ENCODE measurements around the gene MYRF. TPM values are rescaled to one million over a fixed set of nuclear protein-coding genes. Genes with fewer than 3 reads are reported as not detected.

Gene MYRF
- total RNA-seq, 2 experiments from 2014 or later: 0.19 to 1.1 TPM

DNA sequence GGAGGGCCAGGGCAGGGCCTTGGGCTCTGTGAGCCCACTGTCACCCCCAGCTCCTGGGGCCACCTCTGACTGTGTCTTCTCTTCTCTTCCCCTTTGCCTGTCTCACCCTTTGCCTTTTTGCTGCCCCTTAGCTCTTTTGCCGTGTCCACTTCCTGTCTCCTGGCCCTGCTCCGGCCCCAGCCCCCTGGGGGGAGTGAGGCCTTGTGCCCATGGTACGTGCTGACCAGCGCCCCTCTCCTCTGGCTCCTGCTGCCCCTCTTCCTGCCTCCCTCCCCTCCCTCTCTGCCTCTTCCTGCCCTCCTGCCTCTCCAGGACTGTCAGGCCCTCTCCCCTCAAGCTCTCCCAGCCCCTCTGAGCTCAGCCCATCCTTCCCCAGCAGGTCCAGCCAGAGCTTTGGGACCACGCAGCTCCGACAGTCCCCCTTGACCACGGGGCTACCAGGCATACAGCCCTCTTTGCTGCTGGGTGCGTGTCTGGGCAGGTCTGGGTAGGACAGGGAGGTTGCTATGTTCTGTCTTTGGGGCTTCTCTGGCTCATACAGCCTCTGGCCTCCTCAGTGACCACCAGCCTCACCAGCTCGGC, 28.2 kb downstream of the MYRF start:
- no peaks in the 10 kb centered on the region for H4K20me1 ChIP-seq (ENCODE audit: insufficient read depth, low read length)
- no TSS peak for BruUV-seq (replicated peaks)
- no peaks in the 10 kb centered on the region for H3K9me3 ChIP-seq (ENCODE audit: low read length)
- no peak overlapping the region for H2AFZ ChIP-seq (ENCODE audit: low read length)
- H3K9me2 ChIP-seq (ENCODE audit: insufficient read depth, low read length): no peaks in the 10 kb centered on the region
- H3K4me3 ChIP-seq (ENCODE audit: low read depth, low read length, poor library complexity, severe bottlenecking): no peak overlapping the region
- DNase-seq (ENCODE audit: low spot score): no peak
- TF ChIP-seq, protein P1, sequence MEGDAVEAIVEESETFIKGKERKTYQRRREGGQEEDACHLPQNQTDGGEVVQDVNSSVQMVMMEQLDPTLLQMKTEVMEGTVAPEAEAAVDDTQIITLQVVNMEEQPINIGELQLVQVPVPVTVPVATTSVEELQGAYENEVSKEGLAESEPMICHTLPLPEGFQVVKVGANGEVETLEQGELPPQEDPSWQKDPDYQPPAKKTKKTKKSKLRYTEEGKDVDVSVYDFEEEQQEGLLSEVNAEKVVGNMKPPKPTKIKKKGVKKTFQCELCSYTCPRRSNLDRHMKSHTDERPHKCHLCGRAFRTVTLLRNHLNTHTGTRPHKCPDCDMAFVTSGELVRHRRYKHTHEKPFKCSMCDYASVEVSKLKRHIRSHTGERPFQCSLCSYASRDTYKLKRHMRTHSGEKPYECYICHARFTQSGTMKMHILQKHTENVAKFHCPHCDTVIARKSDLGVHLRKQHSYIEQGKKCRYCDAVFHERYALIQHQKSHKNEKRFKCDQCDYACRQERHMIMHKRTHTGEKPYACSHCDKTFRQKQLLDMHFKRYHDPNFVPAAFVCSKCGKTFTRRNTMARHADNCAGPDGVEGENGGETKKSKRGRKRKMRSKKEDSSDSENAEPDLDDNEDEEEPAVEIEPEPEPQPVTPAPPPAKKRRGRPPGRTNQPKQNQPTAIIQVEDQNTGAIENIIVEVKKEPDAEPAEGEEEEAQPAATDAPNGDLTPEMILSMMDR (conservative IDR thresholded peaks at IDR 0.05; ENCODE audit: low read length): no peak
- TF ChIP-seq EZH2phosphoT487 (IDR thresholded peaks at IDR 0.05; ENCODE audit: borderline replicate concordance, low read depth, low read length): no peak
- H3K79me2 ChIP-seq (ENCODE audit: insufficient read depth, low read depth, low read length): no peaks in the 10 kb centered on the region
- H3K27ac ChIP-seq (ENCODE audit: low read depth, low read length, poor library complexity, severe bottlenecking): no peak overlapping the region
- no peak overlapping the region for H3K4me2 ChIP-seq (ENCODE audit: low read length)
- no peaks in the 10 kb centered on the region for H3K4me1 ChIP-seq (ENCODE audit: insufficient read depth, low read length, poor library complexity, severe bottlenecking)
- intact Hi-C loops (cut with micrococcal nuclease; ENCODE audit: unreplicated experiment): no loop called here
- CTCF ChIA-PET (ENCODE audit: unreplicated experiment): interaction anchor here (0.6 kb wide), 1 partner anchor 47 kb away, joined by 3 read pairs; no protein-coding TSS in a partner anchor
- H3K36me3 ChIP-seq (ENCODE audit: insufficient read depth, low read length): peaks cover 7% of the 10 kb centered on the region
- POLR2A ChIA-PET: no interaction called here

DNA sequence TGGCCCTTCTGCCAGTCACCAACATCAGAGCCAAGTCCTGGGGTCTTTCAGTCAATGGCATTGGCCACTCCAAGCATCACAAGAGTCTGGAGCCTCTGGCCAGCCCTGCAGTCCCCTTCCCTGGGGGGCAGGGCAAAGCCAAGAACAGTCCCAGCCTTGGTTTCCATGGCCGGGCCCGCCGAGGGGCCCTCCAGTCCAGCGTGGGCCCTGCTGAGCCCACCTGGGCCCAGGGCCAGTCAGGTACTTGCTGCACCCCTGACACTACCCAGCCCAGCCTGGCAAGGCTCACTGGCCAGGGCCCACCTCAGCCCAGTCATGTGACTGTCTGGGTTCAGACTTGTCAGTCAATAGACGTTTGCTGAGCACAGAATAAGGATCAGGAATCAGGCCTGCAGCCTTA, 29.1 kb downstream of the MYRF start:
- Histone ChIP-seq H3K9me2 (ENCODE audit: insufficient read depth, low read length) (no peaks in the 10 kb centered on the region), H3K9me3 (ENCODE audit: low read length) (no peaks in the 10 kb centered on the region), H3K36me3 (ENCODE audit: insufficient read depth, low read length) (peaks cover 16% of the 10 kb centered on the region), H3K4me1 (ENCODE audit: insufficient read depth, low read length, poor library complexity, severe bottlenecking) (no peaks in the 10 kb centered on the region), H3K4me3 (ENCODE audit: low read depth, low read length, poor library complexity, severe bottlenecking) (no peak overlapping the region), H4K20me1 (ENCODE audit: insufficient read depth, low read length) (no peaks in the 10 kb centered on the region), H3K4me2 (ENCODE audit: low read length) (no peak overlapping the region), H3K27ac (ENCODE audit: low read depth, low read length, poor library complexity, severe bottlenecking) (no peak overlapping the region), H2AFZ (ENCODE audit: low read length) (no peak overlapping the region), H3K79me2 (ENCODE audit: insufficient read depth, low read depth, low read length) (no peaks in the 10 kb centered on the region)
- no TSS peak for BruUV-seq (replicated peaks)
- POLR2A ChIA-PET: no interaction called here
- TF ChIP-seq, protein P1 (conservative IDR thresholded peaks at IDR 0.05; ENCODE audit: low read length): no peak
- no peak for TF ChIP-seq EZH2phosphoT487 (IDR thresholded peaks at IDR 0.05; ENCODE audit: borderline replicate concordance, low read depth, low read length)
- CTCF ChIA-PET (ENCODE audit: unreplicated experiment): no interaction called here
- DNase-seq (ENCODE audit: low spot score): no peak
- intact Hi-C loops (cut with micrococcal nuclease; ENCODE audit: unreplicated experiment): no loop called here

DNA sequence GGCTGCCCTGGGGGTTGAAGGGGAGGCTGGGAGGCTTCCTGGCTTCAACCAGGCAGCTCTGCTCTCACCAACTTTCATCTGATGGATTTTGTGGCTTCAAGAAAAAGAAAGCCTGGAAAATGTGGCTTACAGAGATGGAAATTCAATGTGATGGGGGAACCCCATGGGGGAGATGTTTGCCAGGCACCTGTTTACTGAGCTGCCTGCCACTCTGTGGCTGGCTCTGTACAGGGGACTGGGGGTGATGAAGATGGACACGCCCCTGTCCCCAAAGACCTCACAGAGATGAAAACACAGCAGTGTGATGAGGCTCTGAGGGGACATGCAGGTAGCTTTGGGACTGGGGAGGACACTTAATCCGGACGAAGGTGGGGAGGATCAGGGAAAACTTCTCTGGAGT, 29.9 kb downstream of the MYRF start:
- Histone ChIP-seq H3K4me3 (ENCODE audit: low read depth, low read length, poor library complexity, severe bottlenecking) (no peak overlapping the region), H3K27ac (ENCODE audit: low read depth, low read length, poor library complexity, severe bottlenecking) (no peak overlapping the region), H3K9me3 (ENCODE audit: low read length) (no peaks in the 10 kb centered on the region), H3K4me2 (ENCODE audit: low read length) (no peak overlapping the region), H3K9me2 (ENCODE audit: insufficient read depth, low read length) (no peaks in the 10 kb centered on the region), H3K79me2 (ENCODE audit: insufficient read depth, low read depth, low read length) (no peaks in the 10 kb centered on the region), H2AFZ (ENCODE audit: low read length) (no peak overlapping the region), H4K20me1 (ENCODE audit: insufficient read depth, low read length) (no peaks in the 10 kb centered on the region), H3K4me1 (ENCODE audit: insufficient read depth, low read length, poor library complexity, severe bottlenecking) (no peaks in the 10 kb centered on the region), H3K36me3 (ENCODE audit: insufficient read depth, low read length) (peaks cover 24% of the 10 kb centered on the region)
- intact Hi-C loops (cut with micrococcal nuclease; ENCODE audit: unreplicated experiment): no loop called here
- TF ChIP-seq, protein P1 (conservative IDR thresholded peaks at IDR 0.05; ENCODE audit: low read length): no peak
- TF ChIP-seq EZH2phosphoT487 (IDR thresholded peaks at IDR 0.05; ENCODE audit: borderline replicate concordance, low read depth, low read length): no peak
- no peak for DNase-seq (ENCODE audit: low spot score)
- POLR2A ChIA-PET: interaction anchor here (0.9 kb wide), 1 partner anchor 9 kb away, joined by 3 read pairs; no protein-coding TSS in a partner anchor
- BruUV-seq (replicated peaks): no TSS peak
- CTCF ChIA-PET (ENCODE audit: unreplicated experiment): no interaction called here

Measured in OCI-LY7 (cell line).